Epithelial cell of proximal tubule (primary cell): Measurements from ENCODE around the gene GRM4. TPM values are rescaled to one million over a fixed set of nuclear protein-coding genes. Genes with fewer than 3 reads are reported as not detected.

Experiments used
- DNase-seq: peaks from one replicate; pipeline ENCODE4 v3.0.0-alpha.2; 2011; ENCODE audit warnings: low read depth
- H3K4me3 ChIP-seq: 2 replicates; pipeline ENCODE4 v1.5.1; 2011; ENCODE audit warnings: low read depth, mild to moderate bottlenecking, low read length
- total RNA-seq: library from RNA; depleted of rRNA; stranded (reverse); fragments of >200 nt; gene quantifications from 2 replicates; pipeline ENCODE4 v1.2.3, GENCODE V29; 2015
- TF ChIP-seq, protein P1 (sequence below): conservative IDR thresholded peaks from 2 replicates; pipeline ENCODE4 v1.5.1; 2012; ENCODE audit warnings: low read depth, mild to moderate bottlenecking, low read length

GRM4 gene
- total RNA-seq, 1 donor from 2014 or later, result not detected

- TF ChIP-seq, protein P1, sequence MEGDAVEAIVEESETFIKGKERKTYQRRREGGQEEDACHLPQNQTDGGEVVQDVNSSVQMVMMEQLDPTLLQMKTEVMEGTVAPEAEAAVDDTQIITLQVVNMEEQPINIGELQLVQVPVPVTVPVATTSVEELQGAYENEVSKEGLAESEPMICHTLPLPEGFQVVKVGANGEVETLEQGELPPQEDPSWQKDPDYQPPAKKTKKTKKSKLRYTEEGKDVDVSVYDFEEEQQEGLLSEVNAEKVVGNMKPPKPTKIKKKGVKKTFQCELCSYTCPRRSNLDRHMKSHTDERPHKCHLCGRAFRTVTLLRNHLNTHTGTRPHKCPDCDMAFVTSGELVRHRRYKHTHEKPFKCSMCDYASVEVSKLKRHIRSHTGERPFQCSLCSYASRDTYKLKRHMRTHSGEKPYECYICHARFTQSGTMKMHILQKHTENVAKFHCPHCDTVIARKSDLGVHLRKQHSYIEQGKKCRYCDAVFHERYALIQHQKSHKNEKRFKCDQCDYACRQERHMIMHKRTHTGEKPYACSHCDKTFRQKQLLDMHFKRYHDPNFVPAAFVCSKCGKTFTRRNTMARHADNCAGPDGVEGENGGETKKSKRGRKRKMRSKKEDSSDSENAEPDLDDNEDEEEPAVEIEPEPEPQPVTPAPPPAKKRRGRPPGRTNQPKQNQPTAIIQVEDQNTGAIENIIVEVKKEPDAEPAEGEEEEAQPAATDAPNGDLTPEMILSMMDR, result no peak
- DNase-seq, result no peak
- no peak overlapping the region for H3K4me3 ChIP-seq
Observed at GRCh38 chr6:33990061-33990541, 155.8 kb downstream of the GRM4 start.

DNA sequence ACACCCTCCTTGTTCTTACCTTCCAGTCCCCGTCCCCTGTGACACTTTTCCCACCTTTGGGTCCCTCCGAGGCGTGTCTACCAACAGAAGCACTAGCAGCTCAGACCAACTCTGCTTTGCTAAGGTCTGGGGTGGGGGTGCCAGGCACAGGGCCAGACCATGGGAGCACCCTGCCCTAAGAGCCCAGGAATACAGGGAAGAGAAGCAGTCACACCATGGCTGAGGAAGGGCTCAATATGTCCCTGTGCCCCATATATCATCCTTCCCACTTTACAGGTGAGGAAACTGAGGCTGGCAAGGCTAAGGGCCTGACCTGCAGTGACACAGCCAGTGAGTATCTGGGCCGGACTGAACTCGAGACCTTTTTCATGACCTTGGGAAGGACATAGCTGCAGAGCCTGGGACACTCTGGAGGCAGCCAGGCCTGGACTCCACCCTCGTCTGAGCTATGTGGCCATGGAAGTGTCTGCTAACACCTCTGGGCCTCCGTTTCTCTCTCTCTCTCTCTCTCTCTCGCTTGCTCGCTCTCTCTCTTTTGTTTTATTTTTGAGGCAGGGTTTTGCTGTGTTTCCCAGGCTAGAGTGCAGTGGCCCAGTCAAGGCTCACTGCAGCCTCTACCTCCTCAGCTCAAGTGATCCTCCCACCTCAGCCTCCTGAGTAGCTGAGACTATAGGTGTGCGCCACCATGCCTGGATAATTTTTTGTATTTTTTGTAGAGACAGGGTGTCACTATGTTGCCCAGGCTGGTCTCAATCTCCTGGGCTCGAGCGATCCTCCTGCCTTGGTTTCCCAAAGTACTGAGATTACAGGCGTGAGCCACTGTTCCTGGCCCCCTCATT is 156.7 kb downstream of the GRM4 start:
- DNase-seq, result no peak

GRCh38 chr6:33988121-33989015 is 157.5 kb downstream of the GRM4 start:
- H3K4me3 ChIP-seq, result no peak overlapping the region
- no peak for DNase-seq
- TF ChIP-seq, protein P1, result no peak

More for the DNA sequence above, 156.7 kb downstream of the GRM4 start:
- no peak overlapping the region for H3K4me3 ChIP-seq
- TF ChIP-seq, protein P1, result no peak

DNA sequence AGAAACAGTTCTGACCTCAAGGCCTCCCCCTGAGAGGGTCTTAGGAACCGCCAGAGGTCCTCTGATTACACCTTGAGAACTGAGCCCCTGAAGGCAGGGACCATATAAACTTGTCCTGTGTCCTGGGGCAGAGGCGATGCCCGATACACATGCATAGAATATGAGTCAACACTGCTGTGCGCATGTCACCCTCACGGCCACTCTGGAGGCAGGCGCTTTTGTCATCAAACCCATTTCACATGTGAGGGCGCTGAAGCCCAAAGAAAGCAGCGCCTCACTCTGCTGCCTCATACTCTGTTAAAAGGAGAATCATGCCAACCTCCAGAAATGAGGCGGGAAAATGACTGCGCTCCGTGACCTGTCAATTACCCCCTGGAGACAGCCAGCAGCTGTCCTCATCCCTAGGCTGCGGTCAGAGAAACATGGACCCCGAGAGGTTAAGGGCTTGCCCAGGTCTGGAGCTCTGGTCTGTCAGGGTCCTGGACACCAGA is 158.3 kb downstream of the GRM4 start:
- no peak overlapping the region for H3K4me3 ChIP-seq
- DNase-seq, result no peak
- TF ChIP-seq, protein P1, result no peak

GRCh38 chr6:33985947-33986346 is 159.9 kb downstream of the GRM4 start:
- TF ChIP-seq, protein P1, result no peak
- no peak overlapping the region for H3K4me3 ChIP-seq

DNA sequence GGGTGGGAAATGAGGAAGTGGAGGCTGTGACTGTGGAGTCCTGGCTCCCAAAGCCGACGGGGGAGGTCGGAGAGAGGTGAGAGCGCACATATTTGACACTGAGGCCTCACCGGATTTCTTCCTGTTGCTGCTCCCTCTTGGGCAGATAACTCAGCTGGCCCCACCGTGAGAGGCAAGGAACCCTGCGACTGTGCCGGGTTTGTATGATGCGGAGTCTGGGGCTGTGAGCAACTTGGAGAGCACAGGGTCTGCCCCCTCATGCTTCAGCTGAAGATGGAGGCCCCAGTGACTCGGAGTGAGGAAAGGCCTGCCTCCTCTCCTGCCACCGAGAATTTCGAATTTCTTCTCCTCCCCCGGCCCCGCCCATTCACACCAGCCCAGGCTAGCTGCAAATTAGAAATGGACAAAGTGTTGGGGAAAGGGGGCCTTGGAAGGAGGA is 160.6 kb downstream of the GRM4 start:
- H3K4me3 ChIP-seq, result no peak overlapping the region
- TF ChIP-seq, protein P1, result no peak
- DNase-seq, result no peak

More at GRCh38 chr6:33985947-33986346, 159.9 kb downstream of the GRM4 start:
- DNase-seq, result no peak
